Astrocyte (in vitro differentiated cells and primary cell): ENCODE data around the gene SNX32.

Experiments used
- EZH2 ChIP-seq: IDR thresholded peaks from 2 replicates; pipeline ENCODE4 v1.6.1; 2012; ENCODE audit warnings: mild to moderate bottlenecking, low read length, inconsistent platforms; ENCODE audit not compliant: insufficient read depth
- TF ChIP-seq, protein P1 (sequence below): IDR thresholded peaks from 2 replicates; pipeline ENCODE4 v1.5.1; 2011; ENCODE audit warnings: low read depth, mild to moderate bottlenecking, inconsistent platforms, low read length, moderate library complexity; ENCODE audit not compliant: insufficient read depth

DNA sequence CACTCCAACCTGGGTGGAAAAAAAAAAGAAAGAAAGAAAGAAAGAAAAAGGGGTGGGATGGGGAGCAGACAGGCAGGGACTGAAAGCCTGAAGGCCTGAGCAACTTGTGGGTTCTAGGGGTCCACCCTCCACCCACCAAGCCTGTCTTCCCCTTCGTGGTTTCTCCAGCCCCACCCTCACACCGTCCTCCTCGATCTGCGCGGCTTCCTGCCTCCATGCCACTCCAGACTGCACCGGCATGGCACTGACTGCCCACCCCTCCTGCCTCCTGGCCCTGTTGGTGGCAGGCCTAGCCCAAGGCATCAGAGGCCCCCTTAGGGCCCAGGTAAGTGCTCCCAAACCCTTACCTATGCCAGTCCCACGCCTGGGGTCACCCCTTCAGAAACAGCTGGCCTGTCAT, 45.9 kb downstream of the SNX32 start, which contains the start of gene CTSW:
- TF ChIP-seq, protein P1, sequence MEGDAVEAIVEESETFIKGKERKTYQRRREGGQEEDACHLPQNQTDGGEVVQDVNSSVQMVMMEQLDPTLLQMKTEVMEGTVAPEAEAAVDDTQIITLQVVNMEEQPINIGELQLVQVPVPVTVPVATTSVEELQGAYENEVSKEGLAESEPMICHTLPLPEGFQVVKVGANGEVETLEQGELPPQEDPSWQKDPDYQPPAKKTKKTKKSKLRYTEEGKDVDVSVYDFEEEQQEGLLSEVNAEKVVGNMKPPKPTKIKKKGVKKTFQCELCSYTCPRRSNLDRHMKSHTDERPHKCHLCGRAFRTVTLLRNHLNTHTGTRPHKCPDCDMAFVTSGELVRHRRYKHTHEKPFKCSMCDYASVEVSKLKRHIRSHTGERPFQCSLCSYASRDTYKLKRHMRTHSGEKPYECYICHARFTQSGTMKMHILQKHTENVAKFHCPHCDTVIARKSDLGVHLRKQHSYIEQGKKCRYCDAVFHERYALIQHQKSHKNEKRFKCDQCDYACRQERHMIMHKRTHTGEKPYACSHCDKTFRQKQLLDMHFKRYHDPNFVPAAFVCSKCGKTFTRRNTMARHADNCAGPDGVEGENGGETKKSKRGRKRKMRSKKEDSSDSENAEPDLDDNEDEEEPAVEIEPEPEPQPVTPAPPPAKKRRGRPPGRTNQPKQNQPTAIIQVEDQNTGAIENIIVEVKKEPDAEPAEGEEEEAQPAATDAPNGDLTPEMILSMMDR: no peak
- TF ChIP-seq EZH2: no peak
